Stimulated activated CD4-positive, alpha-beta T cell treated with anti-CD3 and anti-CD28 coated beads, Interleukin-2, amount 100 ng/mL, for 48 hours (primary cell): ENCODE measurements around the gene EDN1.
"Not testable (repeated sequence)": the region's sequence is repeated elsewhere in the genome, so short reads cannot be mapped to it uniquely, and the experiment has no call there.

Experiments
- DNase-seq, 2 donors: peaks; one replicate each; pipeline ENCODE4 v3.0.0-alpha.2; 2020

EDN1 gene

GRCh38 chr6:12295558-12296254, 5.5 kb downstream of the EDN1 start:
- DNase-seq = no peak

GRCh38 chr6:12296255-12296573, 6.1 kb downstream of the EDN1 start:
- no peak for DNase-seq

GRCh38 chr6:12296604-12297003, 6.4 kb downstream of the EDN1 start:
- DNase-seq = no peak

GRCh38 chr6:12297363-12298016, 7.3 kb downstream of the EDN1 start:
- DNase-seq = no peak

- no peak for DNase-seq
Observed at GRCh38 chr6:12298017-12298978, 8.1 kb downstream of the EDN1 start.

GRCh38 chr6:12298995-12299394, 8.8 kb downstream of the EDN1 start:
- no peak for DNase-seq

- no peak for DNase-seq
Observed at GRCh38 chr6:12301018-12301417, 10.9 kb downstream of the EDN1 start.

- no peak for DNase-seq
Observed at GRCh38 chr6:12304487-12304886, 14.3 kb downstream of the EDN1 start.

GRCh38 chr6:12309070-12309469, 18.9 kb downstream of the EDN1 start:
- DNase-seq = no peak

- no peak for DNase-seq
Observed at GRCh38 chr6:12311106-12311505, 20.9 kb downstream of the EDN1 start.

GRCh38 chr6:12312736-12313135, 22.6 kb downstream of the EDN1 start:
- no peak for DNase-seq

GRCh38 chr6:12313306-12313991, 23.3 kb downstream of the EDN1 start:
- no peak for DNase-seq

- DNase-seq = no peak
Observed at GRCh38 chr6:12313992-12314589, 23.9 kb downstream of the EDN1 start.

- no peak for DNase-seq
Observed at GRCh38 chr6:12314751-12315150, 24.6 kb downstream of the EDN1 start.

- DNase-seq = no peak
Observed at GRCh38 chr6:12315292-12316081, 25.3 kb downstream of the EDN1 start.

- no peak for DNase-seq
Observed at GRCh38 chr6:12318749-12319148, 28.6 kb downstream of the EDN1 start.

GRCh38 chr6:12320074-12320473, 29.9 kb downstream of the EDN1 start:
- DNase-seq = not testable (repeated sequence)

- DNase-seq = no peak
Observed at GRCh38 chr6:12324099-12324498, 33.9 kb downstream of the EDN1 start.

- no peak for DNase-seq
Observed at GRCh38 chr6:12324748-12325147, 34.6 kb downstream of the EDN1 start.

- no peak for DNase-seq
Observed at GRCh38 chr6:12325872-12326271, 35.7 kb downstream of the EDN1 start.

GRCh38 chr6:12327391-12327790, 37.2 kb downstream of the EDN1 start:
- no peak for DNase-seq

- DNase-seq = no peak
Observed at GRCh38 chr6:12327988-12328387, 37.8 kb downstream of the EDN1 start.
